HEK293 (cell line): Measurements from ENCODE around the gene CNN2.

Experiments used
- CTCF ChIA-PET: fragments of 350-600 bp; formaldehyde crosslinking; extraction: SDS; loops from one replicate; lab custom pipeline; 2021; ENCODE audit warnings: antibody characterized with exemption; lab: Yijun Ruan, JAX
- POLR2A ChIA-PET: fragments of 300-600 bp; formaldehyde crosslinking; extraction: SDS; loops from one replicate; lab custom pipeline; 2020; ENCODE audit warnings: antibody characterized with exemption, inconsistent platforms; lab: Yijun Ruan, JAX
- H3K27ac ChIP-seq: fragments of 200-500 bp; sonication (Bioruptor generic); 2 replicates; pipeline ENCODE4 v1.5.1; 2014; ENCODE audit warnings: low read depth, low read length, control low read depth, inconsistent platforms; ENCODE audit errors: extremely low read depth
- H3K36me3 ChIP-seq, 2 experiments: fragments of 200-500 bp in 1 of 2; sonication (Bioruptor generic) in 1 of 2; 1 replicate in 1 of 2; 2 replicates in 1 of 2; pipeline ENCODE4 v1.5.1; 2014 to 2017; ENCODE audit warnings: inconsistent platforms in 2 of 2, low read length in 2 of 2; ENCODE audit not compliant: control insufficient read depth in 2 of 2, insufficient read depth in 1 of 2
- H3K4me1 ChIP-seq: fragments of 200-500 bp; sonication (Bioruptor generic); 2 replicates; pipeline ENCODE4 v1.5.1; 2014; ENCODE audit warnings: mild to moderate bottlenecking, low read length, inconsistent platforms; ENCODE audit not compliant: control insufficient read depth, insufficient read depth
- H3K4me3 ChIP-seq: 2 replicates; pipeline ENCODE4 v1.5.1; 2011; ENCODE audit warnings: low read depth, mild to moderate bottlenecking, control low read depth, low read length, moderate library complexity
- H3K9me3 ChIP-seq: fragments of 200-500 bp; sonication (Bioruptor generic); 2 replicates; pipeline ENCODE4 v1.5.1; 2014; ENCODE audit warnings: low read depth, low read length, inconsistent platforms; ENCODE audit not compliant: control insufficient read depth, insufficient read depth
- EGR2 ChIP-seq: fragments of 450-650 bp; formaldehyde crosslinking; IDR thresholded peaks from 2 replicates; pipeline ENCODE4 v1.5.1; 2016; ENCODE audit warnings: low read depth, missing biosample characterization, missing genetic modification characterization
- GLI4 ChIP-seq: fragments of 450-650 bp; formaldehyde crosslinking; IDR thresholded peaks from 2 replicates; pipeline ENCODE4 v1.5.1; 2016; ENCODE audit warnings: missing biosample characterization, missing genetic modification characterization
- GLIS1 ChIP-seq: fragments of 450-650 bp; formaldehyde crosslinking; IDR thresholded peaks from 2 replicates; pipeline ENCODE4 v1.5.1; 2016; ENCODE audit warnings: missing biosample characterization, missing genetic modification characterization
- GLIS2 ChIP-seq: fragments of 450-650 bp; formaldehyde crosslinking; IDR thresholded peaks from 2 replicates; pipeline ENCODE4 v1.5.1; 2016; ENCODE audit warnings: missing biosample characterization, missing genetic modification characterization
- PRDM1 ChIP-seq: fragments of 450-650 bp; formaldehyde crosslinking; IDR thresholded peaks from 2 replicates; pipeline ENCODE4; 2016; ENCODE audit warnings: missing biosample characterization, missing genetic modification characterization
- SCRT2 ChIP-seq: fragments of 450-650 bp; formaldehyde crosslinking; IDR thresholded peaks from 2 replicates; pipeline ENCODE4 v1.5.1; 2016; ENCODE audit warnings: missing biosample characterization, missing genetic modification characterization
- SP7 ChIP-seq: fragments of 450-650 bp; formaldehyde crosslinking; IDR thresholded peaks from 2 replicates; pipeline ENCODE4 v1.5.1; 2016; ENCODE audit warnings: missing biosample characterization, missing genetic modification characterization
- YY1 ChIP-seq: fragments of 450-650 bp; formaldehyde crosslinking; IDR thresholded peaks from 2 replicates; pipeline ENCODE4 v1.5.1; 2018; ENCODE audit warnings: missing biosample characterization, missing genetic modification characterization
- ZBTB26 ChIP-seq: fragments of 450-650 bp; formaldehyde crosslinking; optimal IDR thresholded peaks from 2 replicates; pipeline ENCODE3; 2016; ENCODE audit warnings: missing biosample characterization, mild to moderate bottlenecking, missing genetic modification characterization
- ZFHX2 ChIP-seq: fragments of 450-650 bp; formaldehyde crosslinking; conservative IDR thresholded peaks from 2 replicates; pipeline ENCODE4 v1.5.1; 2016; ENCODE audit warnings: missing biosample characterization, missing genetic modification characterization
- ZFP3 ChIP-seq: fragments of 450-650 bp; formaldehyde crosslinking; IDR thresholded peaks from 2 replicates; pipeline ENCODE4 v1.5.1; 2016; ENCODE audit warnings: low read depth, missing biosample characterization, missing genetic modification characterization
- ZNF2 ChIP-seq: fragments of 450-650 bp; formaldehyde crosslinking; IDR thresholded peaks from 2 replicates; pipeline ENCODE4 v1.5.1; 2016; ENCODE audit warnings: missing biosample characterization, missing genetic modification characterization
- ZNF529 ChIP-seq: fragments of 450-650 bp; formaldehyde crosslinking; IDR thresholded peaks from 2 replicates; pipeline ENCODE4 v1.5.1; 2017; ENCODE audit warnings: missing genetic modification characterization, missing biosample characterization; ENCODE audit not compliant: insufficient replicate concordance
- ZNF560 ChIP-seq: fragments of 450-650 bp; formaldehyde crosslinking; IDR thresholded peaks from 2 replicates; pipeline ENCODE4 v1.5.1; 2017; ENCODE audit warnings: missing biosample characterization, missing genetic modification characterization, borderline replicate concordance
- ZNF596 ChIP-seq: fragments of 450-650 bp; IDR thresholded peaks from 2 replicates; pipeline ENCODE4 v1.5.0; 2018; ENCODE audit warnings: missing biosample characterization, mild to moderate bottlenecking, missing genetic modification characterization, moderate library complexity
- ZNF610 ChIP-seq: fragments of 450-650 bp; formaldehyde crosslinking; IDR thresholded peaks from 2 replicates; pipeline ENCODE4 v1.5.1; 2016; ENCODE audit warnings: missing biosample characterization, missing genetic modification characterization, borderline replicate concordance
- ZNF645 ChIP-seq: fragments of 450-650 bp; formaldehyde crosslinking; IDR thresholded peaks from 2 replicates; pipeline ENCODE4; 2016; ENCODE audit warnings: missing biosample characterization, missing genetic modification characterization
- ZNF658 ChIP-seq: fragments of 450-650 bp; formaldehyde crosslinking; IDR thresholded peaks from 2 replicates; pipeline ENCODE4; 2016; ENCODE audit warnings: missing biosample characterization, missing genetic modification characterization
- ZNF660 ChIP-seq: fragments of 450-650 bp; IDR thresholded peaks from 2 replicates; pipeline ENCODE4 v1.5.1; 2018; ENCODE audit warnings: missing biosample characterization, mild to moderate bottlenecking, missing genetic modification characterization
- ZNF677 ChIP-seq: fragments of 450-650 bp; IDR thresholded peaks from 2 replicates; pipeline ENCODE4 v1.5.0; 2018; ENCODE audit warnings: missing biosample characterization, mild to moderate bottlenecking, missing genetic modification characterization, moderate library complexity
- ZNF747 ChIP-seq: fragments of 450-650 bp; formaldehyde crosslinking; IDR thresholded peaks from 2 replicates; pipeline ENCODE4 v1.5.1; 2016; ENCODE audit warnings: missing biosample characterization, missing genetic modification characterization
- ZSCAN5A ChIP-seq: fragments of 450-650 bp; formaldehyde crosslinking; IDR thresholded peaks from 2 replicates; pipeline ENCODE4 v1.5.1; 2016; ENCODE audit warnings: missing biosample characterization, missing genetic modification characterization

CNN2 gene

GRCh38 chr19:1001538-1002166, 24.8 kb upstream of the CNN2 start (continued):
- TF ChIP-seq ZNF658 (tag by site-specific recombination) (no peak), ZNF677 (tag by site-specific recombination) (no peak), ZNF529 (tag by site-specific recombination) (no peak), ZNF747 (no peak), ZBTB26 (tag by site-specific recombination) (no peak), SP7 (peak; percentile 53; the same call in 1 of the 2 replicates), ZNF560 (no peak)

GRCh38 chr19:1002600-1002999, 23.8 kb upstream of the CNN2 start:
- H3K9me3 ChIP-seq, result no peaks in the 10 kb centered on the region
- ChIA-PET CTCF (interaction anchor here (0.6 kb wide), 1 partner anchor 795 kb away, joined by 3 read pairs; no protein-coding TSS in a partner anchor), POLR2A (no interaction called here)
- H3K27ac ChIP-seq, result no peak overlapping the region
- H3K4me1 ChIP-seq, result no peaks in the 10 kb centered on the region; the same call in 1 of the 2 replicates
- no peaks in the 10 kb centered on the region for H3K36me3 ChIP-seq
- peak; percentile 57; the same call in 1 of the 2 replicates for TF ChIP-seq EGR2 (tag by site-specific recombination)
- TF ChIP-seq ZSCAN5A, result no peak
- peak; percentile 99 for TF ChIP-seq ZFP3 (tag by site-specific recombination)
- TF ChIP-seq ZFHX2 (tag by site-specific recombination), result peak; percentile 45
- TF ChIP-seq ZNF747, result no peak
- no peak overlapping the region for H3K4me3 ChIP-seq

- ChIA-PET CTCF (no interaction called here), POLR2A (interaction anchor here (1.0 kb wide), 1 partner anchor 10 kb away, joined by 3 read pairs; no protein-coding TSS in a partner anchor)
- H3K36me3 ChIP-seq, result no peaks in the 10 kb centered on the region
- no peak overlapping the region for H3K27ac ChIP-seq
- no peaks in the 10 kb centered on the region; the same call in 1 of the 2 replicates for H3K4me1 ChIP-seq
- H3K9me3 ChIP-seq, result no peaks in the 10 kb centered on the region
- TF ChIP-seq SCRT2 (tag by site-specific recombination) (peak; percentile 34), PRDM1 (tag by site-specific recombination) (no peak)
- H3K4me3 ChIP-seq, result no peak overlapping the region
These were observed 23.1 kb upstream of the CNN2 start for GRCh38 chr19:1003283-1003682.

- CTCF ChIA-PET, result interaction anchor here (0.6 to 1.2 kb wide), 4 partner anchors 8 to 234 kb away, joined by 3 to 6 read pairs (median 3); no protein-coding TSS in a partner anchor
- Histone ChIP-seq H3K4me3 (no peak overlapping the region), H3K9me3 (no peaks in the 10 kb centered on the region), H3K4me1 (no peaks in the 10 kb centered on the region; the same call in 1 of the 2 replicates), H3K36me3 (no peaks in the 10 kb centered on the region), H3K27ac (no peak overlapping the region)
- POLR2A ChIA-PET, result interaction anchor here (0.5 to 1.1 kb wide), 3 partner anchors 8 to 38 kb away, joined by 3 read pairs; no protein-coding TSS in a partner anchor
- TF ChIP-seq GLIS2 (tag by site-specific recombination) (no peak), GLI4 (tag by site-specific recombination) (no peak), ZNF660 (tag by site-specific recombination) (no peak), ZNF2 (tag by site-specific recombination) (no peak), YY1 (tag by site-specific recombination) (no peak), ZNF596 (tag by site-specific recombination) (no peak), GLIS1 (tag by site-specific recombination) (no peak), ZNF610 (tag by site-specific recombination) (no peak), ZNF645 (no peak)
These were observed 22.1 kb upstream of the CNN2 start for GRCh38 chr19:1004204-1004802.
